Kidney (tissue), 14 donors: Measurements from ENCODE around the gene PCDH19. TPM values are rescaled to one million over a fixed set of nuclear protein-coding genes. Genes with fewer than 3 reads are reported as not detected.

ENCODE experiments used
- DNase-seq, 5 donors: peaks; one replicate each; pipeline ENCODE4 v3.0.0-alpha.2; 2013 to 2020
- FAIRE-seq: peaks from 2 replicates; lab custom pipeline; 2012; peaks lifted over from hg19 to GRCh38; lab: Jason Lieb, UNC
- H3K27ac ChIP-seq, 2 donors: one replicate each; pipeline ENCODE4 v1.7.0; 2013; ENCODE audit warnings: low read depth in 2 of 2, low read length in 2 of 2, inconsistent platforms in 1 of 2
- H3K27me3 ChIP-seq: one replicate; pipeline ENCODE4 v1.7.1; 2013; ENCODE audit warnings: low read length, inconsistent platforms; ENCODE audit not compliant: control insufficient read depth, insufficient read depth
- H3K36me3 ChIP-seq, 3 donors: one replicate each; pipeline versions ENCODE4 v1.7.0 to v1.7.1; 2013; ENCODE audit warnings: low read length in 3 of 3, control low read depth in 1 of 3, inconsistent platforms in 1 of 3; ENCODE audit not compliant: insufficient read depth in 3 of 3, control insufficient read depth in 2 of 3
- H3K4me1 ChIP-seq, 3 donors: one replicate each; pipeline versions ENCODE4 v1.7.0 to v1.7.1; 2013; ENCODE audit warnings: low read length in 3 of 3, inconsistent platforms in 1 of 3, low read depth in 1 of 3; ENCODE audit not compliant: control insufficient read depth in 2 of 3, insufficient read depth in 2 of 3
- H3K4me3 ChIP-seq, 3 donors: one replicate each; pipeline versions ENCODE4 v1.7.0 to v1.8.1; 2013; ENCODE audit warnings: low read length in 3 of 3, control low read depth in 1 of 3, inconsistent platforms in 1 of 3
- H3K9ac ChIP-seq, 3 donors: one replicate each; pipeline versions ENCODE4 v1.7.0 to v1.7.1; 2013; ENCODE audit warnings: low read length in 3 of 3, control low read depth in 1 of 3, inconsistent platforms in 1 of 3
- H3K9me3 ChIP-seq, 3 donors: one replicate each; pipeline versions ENCODE4 v1.7.0 to v1.7.1; 2013; ENCODE audit warnings: low read length in 3 of 3, control low read depth in 1 of 3, inconsistent platforms in 1 of 3; ENCODE audit not compliant: control insufficient read depth in 2 of 3, insufficient read depth in 1 of 3
- intact Hi-C: fragments of 100-400 bp; cut with DNase I; formaldehyde crosslinking; loops from one replicate; pipeline ENCODE4 v1.11.1; 2022
- polyA plus RNA-seq: library from polyadenylated mRNA; stranded (reverse); fragments of 350-450 nt; fragmentation: Illumina TruSeq; extraction: RNeasy Lipid Tissue Mini Kit (QIAGEN cat#74804); gene quantifications from one replicate; pipeline ENCODE4 v1.2.3, GENCODE V29; 2014; ENCODE audit warnings: low read depth, low replicate concordance; ENCODE audit not compliant: insufficient read depth
- total RNA-seq: library from RNA; stranded (reverse); fragmentation: NEBNext Ultra II Directional; extraction: Animal tissue kit (Norgen Biotek cat#: 25700); gene quantifications from one replicate; pipeline ENCODE4 v1.2.1, GENCODE V29; 2021
- TF ChIP-seq, protein P1 (sequence below): IDR thresholded peaks from 3 replicates; pipeline ENCODE4 v1.5.1; 2012; ENCODE audit warnings: mild to moderate bottlenecking, moderate library complexity, borderline replicate concordance; ENCODE audit not compliant: insufficient read depth; ENCODE audit errors: extremely low read depth
- donor health status: control.
- donor health status: control.
- donor health status: control.
- donor health status: control.
- donor health status: control.
- donor health status: DM: yes; HTN: yes; CAD: no.
- donor health status: Normal renal cell carcinoma (clear cell type).

The PCDH19 gene
- total and polyA plus RNA-seq, 2 donors from 2014 or later, result 0.66 to 0.75 TPM

DNA sequence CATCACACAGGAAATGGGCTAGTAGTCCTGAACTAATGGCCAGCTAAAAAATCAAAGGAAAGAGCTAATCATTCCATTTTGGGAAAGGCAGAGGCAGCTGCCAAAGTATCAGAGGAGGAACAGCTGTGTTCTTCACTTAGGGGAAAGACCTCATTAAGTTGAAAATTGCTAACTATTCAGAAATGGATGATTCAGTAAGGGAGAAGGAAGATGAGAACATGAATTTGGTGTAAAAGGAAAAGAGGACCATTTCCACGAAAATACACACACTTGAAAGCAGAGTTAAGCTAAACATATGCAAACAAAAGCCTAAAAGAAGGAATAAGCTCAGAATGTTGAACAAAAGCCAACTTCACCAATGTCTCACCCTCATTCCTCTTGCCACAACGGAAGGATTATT is 90.4 kb downstream of the PCDH19 start:
- DNase-seq, result no peak
- H3K27me3 ChIP-seq, result peaks cover 6% of the 10 kb centered on the region
- no peak for FAIRE-seq
- no peak overlapping the region for H3K9ac ChIP-seq
- no peaks in the 10 kb centered on the region for H3K36me3 ChIP-seq
- no peaks in the 10 kb centered on the region for H3K9me3 ChIP-seq
- H3K27ac ChIP-seq, result no peak overlapping the region
- H3K4me1 ChIP-seq, result no peaks in the 10 kb centered on the region
- TF ChIP-seq, protein P1, sequence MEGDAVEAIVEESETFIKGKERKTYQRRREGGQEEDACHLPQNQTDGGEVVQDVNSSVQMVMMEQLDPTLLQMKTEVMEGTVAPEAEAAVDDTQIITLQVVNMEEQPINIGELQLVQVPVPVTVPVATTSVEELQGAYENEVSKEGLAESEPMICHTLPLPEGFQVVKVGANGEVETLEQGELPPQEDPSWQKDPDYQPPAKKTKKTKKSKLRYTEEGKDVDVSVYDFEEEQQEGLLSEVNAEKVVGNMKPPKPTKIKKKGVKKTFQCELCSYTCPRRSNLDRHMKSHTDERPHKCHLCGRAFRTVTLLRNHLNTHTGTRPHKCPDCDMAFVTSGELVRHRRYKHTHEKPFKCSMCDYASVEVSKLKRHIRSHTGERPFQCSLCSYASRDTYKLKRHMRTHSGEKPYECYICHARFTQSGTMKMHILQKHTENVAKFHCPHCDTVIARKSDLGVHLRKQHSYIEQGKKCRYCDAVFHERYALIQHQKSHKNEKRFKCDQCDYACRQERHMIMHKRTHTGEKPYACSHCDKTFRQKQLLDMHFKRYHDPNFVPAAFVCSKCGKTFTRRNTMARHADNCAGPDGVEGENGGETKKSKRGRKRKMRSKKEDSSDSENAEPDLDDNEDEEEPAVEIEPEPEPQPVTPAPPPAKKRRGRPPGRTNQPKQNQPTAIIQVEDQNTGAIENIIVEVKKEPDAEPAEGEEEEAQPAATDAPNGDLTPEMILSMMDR, result no peak
- no peak overlapping the region for H3K4me3 ChIP-seq
- intact Hi-C loops, result no loop called here

DNA sequence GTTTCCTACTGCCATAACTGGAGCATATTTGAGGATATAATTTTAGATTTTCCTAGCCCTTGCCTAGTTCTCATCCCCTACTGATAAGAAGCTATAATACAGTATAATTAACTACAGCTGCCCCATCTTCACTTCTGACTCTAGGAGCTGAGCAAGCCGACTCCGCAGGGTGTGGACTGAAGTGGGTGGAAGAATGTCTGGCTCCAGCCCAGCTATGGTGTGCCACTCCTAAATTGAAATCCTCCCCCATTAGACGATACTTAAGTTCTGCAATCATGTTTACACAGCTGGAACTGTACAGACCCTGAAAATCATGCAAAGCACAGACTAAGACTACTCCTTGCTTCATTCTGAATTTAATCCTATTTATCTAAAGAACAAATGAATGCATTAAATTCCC is 93.1 kb downstream of the PCDH19 start:
- TF ChIP-seq, protein P1, result no peak
- H3K27me3 ChIP-seq, result peaks cover 6% of the 10 kb centered on the region
- no peak for FAIRE-seq
- no peaks in the 10 kb centered on the region for H3K4me1 ChIP-seq
- no peak overlapping the region for H3K9ac ChIP-seq
- intact Hi-C loops, result no loop called here
- H3K27ac ChIP-seq, result no peak overlapping the region
- peak in 2 of 5 donors; percentile 16 to 32 for DNase-seq
- H3K9me3 ChIP-seq, result no peaks in the 10 kb centered on the region
- H3K36me3 ChIP-seq, result no peaks in the 10 kb centered on the region
- H3K4me3 ChIP-seq, result no peak overlapping the region

DNA sequence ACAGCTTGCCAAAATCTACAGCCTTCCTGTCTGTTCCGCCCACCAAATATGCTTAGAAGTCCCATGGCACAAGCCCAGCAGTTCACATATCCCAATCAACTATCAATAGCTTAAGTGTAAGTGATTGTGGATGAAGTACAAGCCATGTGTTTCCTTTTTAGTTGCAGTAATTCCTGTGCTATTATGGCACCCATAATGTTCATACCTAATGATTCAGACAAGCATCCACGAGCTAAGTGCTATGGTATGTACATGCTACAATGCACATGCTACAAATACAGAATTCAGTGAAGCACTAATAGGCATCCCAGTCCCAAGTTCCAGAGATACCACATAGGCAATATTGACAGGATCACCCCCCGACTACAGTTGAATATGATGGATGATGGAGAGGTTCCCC is 94.5 kb downstream of the PCDH19 start:
- H3K27ac ChIP-seq, result no peak overlapping the region
- no peaks in the 10 kb centered on the region for H3K36me3 ChIP-seq
- no peaks in the 10 kb centered on the region for H3K4me1 ChIP-seq
- TF ChIP-seq, protein P1, result no peak
- peaks cover 6% of the 10 kb centered on the region for H3K27me3 ChIP-seq
- intact Hi-C loops, result no loop called here
- no peak for DNase-seq
- no peaks in the 10 kb centered on the region for H3K9me3 ChIP-seq
- no peak for FAIRE-seq
- H3K4me3 ChIP-seq, result no peak overlapping the region
- H3K9ac ChIP-seq, result no peak overlapping the region

DNA sequence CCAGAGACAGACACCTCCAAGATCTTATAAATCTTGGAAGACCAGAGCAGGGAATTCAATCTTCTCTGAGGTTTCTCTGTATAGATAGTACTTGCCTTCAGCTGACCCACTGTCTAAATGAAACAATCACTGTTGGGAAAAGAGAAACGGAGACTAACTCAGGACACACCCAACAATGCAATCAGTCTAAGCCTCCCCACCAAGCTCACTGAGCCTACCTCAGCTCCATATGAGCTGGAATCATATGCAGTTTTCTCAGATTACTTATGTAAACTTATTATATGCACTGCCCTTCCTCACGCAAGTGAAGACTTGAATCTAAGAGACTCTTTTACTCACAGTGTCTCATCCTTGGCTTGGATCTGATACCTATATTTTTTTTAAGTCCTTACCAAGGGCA is 110.5 kb downstream of the PCDH19 start:
- no peak overlapping the region for H3K4me3 ChIP-seq
- no peaks in the 10 kb centered on the region for H3K36me3 ChIP-seq
- intact Hi-C loops, result no loop called here
- H3K9me3 ChIP-seq, result no peaks in the 10 kb centered on the region
- H3K9ac ChIP-seq, result no peak overlapping the region
- H3K27ac ChIP-seq, result no peak overlapping the region
- TF ChIP-seq, protein P1, result no peak
- DNase-seq (no peak), FAIRE-seq (no peak)
- peaks cover 4% of the 10 kb centered on the region for H3K27me3 ChIP-seq
- no peaks in the 10 kb centered on the region for H3K4me1 ChIP-seq
